ENCODE results near the gene MACF1.
"Not testable (repeated sequence)": the region's sequence is repeated elsewhere in the genome, so short reads cannot be mapped to it uniquely, and the experiment has no call there.

MACF1 gene

DNA sequence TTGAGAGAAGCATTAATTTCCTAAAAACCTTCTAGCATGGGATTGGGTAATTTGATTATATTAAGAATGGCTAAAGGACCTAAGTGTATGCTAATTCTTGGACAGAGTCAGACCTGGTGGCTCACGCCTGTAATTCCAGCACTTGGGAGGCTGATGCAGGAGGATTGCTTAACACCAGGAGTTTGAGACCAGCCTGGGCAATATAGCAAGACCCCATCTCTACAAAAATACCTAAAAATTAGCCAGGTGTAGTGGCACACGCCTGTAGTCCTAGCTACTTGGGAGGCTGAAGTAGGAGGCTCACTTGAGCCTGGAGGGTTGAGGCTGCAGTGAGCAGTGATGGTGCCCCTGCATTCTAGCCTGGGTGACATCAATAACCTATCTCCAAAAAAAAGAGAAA lies 241.1 kb downstream of the MACF1 start:
- no peak for FAIRE-seq
- TF ChIP-seq POLR2AphosphoS5 (IDR thresholded peaks at IDR 0.05; ENCODE audit: low read depth, low read length) (no peak), PAX5 (IDR thresholded peaks at IDR 0.05; ENCODE audit: insufficient read depth, low read length, severe bottlenecking) (no peak), POU2F2 (IDR thresholded peaks at IDR 0.05; ENCODE audit: low read depth, low read length) (no peak), POLR2A (IDR thresholded peaks at IDR 0.05; ENCODE audit: low read depth, low read length) (no peak), TAF1 (IDR thresholded peaks at IDR 0.05; ENCODE audit: low read depth, low read length) (no peak), SPI1 (IDR thresholded peaks at IDR 0.05; ENCODE audit: low read depth, low read length) (no peak)
- DNase-seq (ENCODE audit: insufficient read length, low spot score): no peak

DNA sequence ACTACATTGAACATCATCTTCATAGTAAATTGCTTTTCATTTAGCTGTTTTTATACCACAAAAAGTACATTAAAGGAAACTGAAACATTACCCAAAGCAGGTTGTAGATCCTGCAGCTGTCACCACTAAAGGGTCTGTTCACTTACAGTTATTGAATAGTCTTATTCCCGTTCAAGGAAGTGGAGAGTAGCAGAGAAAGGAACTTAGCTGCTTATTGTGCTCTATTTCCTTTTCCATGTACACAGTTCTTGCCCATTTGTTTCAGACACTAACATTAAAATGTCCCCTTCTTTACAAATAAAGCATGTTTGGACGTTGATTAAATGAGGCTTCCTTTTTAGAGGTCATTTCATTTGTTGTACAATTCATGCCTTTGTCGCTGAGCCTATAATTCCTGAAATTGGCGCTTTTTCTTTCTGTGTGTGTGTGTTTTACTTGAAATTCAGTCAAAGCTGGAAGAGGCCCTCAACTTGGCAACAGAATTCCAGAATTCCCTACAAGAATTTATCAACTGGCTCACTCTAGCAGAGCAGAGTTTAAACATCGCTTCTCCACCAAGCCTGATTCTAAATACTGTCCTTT lies 242.6 kb downstream of the MACF1 start:
- DNase-seq (ENCODE audit: insufficient read length, low spot score) (no peak), FAIRE-seq (no peak)
- TF ChIP-seq POLR2AphosphoS5 (IDR thresholded peaks at IDR 0.05; ENCODE audit: low read depth, low read length) (no peak), POU2F2 (IDR thresholded peaks at IDR 0.05; ENCODE audit: low read depth, low read length) (no peak), PAX5 (IDR thresholded peaks at IDR 0.05; ENCODE audit: insufficient read depth, low read length, severe bottlenecking) (no peak), POLR2A (IDR thresholded peaks at IDR 0.05; ENCODE audit: low read depth, low read length) (no peak), TAF1 (IDR thresholded peaks at IDR 0.05; ENCODE audit: low read depth, low read length) (no peak), SPI1 (IDR thresholded peaks at IDR 0.05; ENCODE audit: low read depth, low read length) (no peak)

DNA sequence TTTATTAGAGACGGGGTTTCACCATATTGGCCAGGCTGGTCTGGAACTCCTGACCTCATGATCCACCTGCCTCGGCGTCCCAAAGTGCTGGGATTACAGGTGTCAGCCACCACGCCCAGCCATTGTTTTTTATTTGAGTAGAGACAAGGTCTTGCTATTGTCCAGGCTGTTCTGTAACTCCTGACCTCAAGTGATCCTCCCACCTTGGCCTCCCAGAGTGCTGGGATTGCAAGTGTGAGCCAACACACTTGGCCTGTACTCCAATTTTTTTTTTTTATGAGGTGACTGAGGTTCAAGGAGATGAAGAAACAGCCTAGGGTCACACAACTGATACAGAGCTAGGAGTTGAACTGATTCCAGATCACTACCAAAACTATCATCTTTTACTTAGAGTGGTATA lies 245.5 kb downstream of the MACF1 start:
- not testable (repeated sequence) for DNase-seq (ENCODE audit: insufficient read length, low spot score); FAIRE-seq

DNA sequence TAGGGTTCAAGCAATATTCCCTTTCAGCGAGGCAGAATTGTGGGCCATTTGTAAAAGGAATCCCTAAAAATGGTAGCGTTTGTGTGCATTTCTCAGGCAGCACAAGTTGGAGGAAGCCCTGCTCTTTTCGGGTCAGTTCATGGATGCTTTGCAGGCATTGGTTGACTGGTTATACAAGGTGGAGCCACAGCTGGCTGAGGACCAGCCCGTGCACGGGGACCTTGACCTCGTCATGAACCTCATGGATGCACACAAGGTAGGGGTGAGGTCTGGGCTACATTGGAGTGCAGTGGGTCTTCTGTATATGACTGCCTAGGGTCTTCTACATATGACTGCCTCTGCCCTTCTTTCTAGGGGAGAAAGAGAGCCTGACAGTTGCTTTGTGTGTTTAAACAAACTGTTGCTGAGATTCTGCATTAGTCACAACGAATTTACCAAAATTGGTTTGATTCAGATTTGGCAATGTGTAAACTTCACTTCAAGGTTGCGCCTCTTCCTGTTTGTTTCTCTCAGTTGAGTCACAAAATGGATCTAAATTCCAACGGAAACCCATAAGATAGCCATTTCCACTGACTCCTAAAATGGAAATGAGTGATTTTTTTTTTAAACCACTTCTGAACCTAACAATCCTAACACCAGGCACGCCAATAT lies 246.6 kb downstream of the MACF1 start:
- no peak for TF ChIP-seq TAF1 (IDR thresholded peaks at IDR 0.05; ENCODE audit: low read depth, low read length)
- no peak for TF ChIP-seq POU2F2 (IDR thresholded peaks at IDR 0.05; ENCODE audit: low read depth, low read length)
- FAIRE-seq (no peak), DNase-seq (ENCODE audit: insufficient read length, low spot score) (no peak)

DNA sequence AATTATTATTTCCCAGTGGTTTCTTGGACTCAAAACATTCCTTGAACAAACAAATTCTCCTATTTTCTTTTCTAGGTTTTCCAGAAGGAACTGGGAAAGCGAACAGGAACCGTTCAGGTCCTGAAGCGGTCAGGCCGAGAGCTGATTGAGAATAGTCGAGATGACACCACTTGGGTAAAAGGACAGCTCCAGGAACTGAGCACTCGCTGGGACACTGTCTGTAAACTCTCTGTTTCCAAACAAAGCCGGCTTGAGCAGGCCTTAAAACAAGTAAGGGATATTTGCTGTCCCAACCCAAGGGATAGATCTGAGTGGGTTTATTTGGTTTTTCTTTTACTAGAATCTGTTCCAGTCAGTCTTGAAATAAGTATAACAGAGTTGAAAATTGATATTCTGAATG lies 247.6 kb downstream of the MACF1 start:
- DNase-seq (ENCODE audit: insufficient read length, low spot score) (no peak), FAIRE-seq (no peak)

DNA sequence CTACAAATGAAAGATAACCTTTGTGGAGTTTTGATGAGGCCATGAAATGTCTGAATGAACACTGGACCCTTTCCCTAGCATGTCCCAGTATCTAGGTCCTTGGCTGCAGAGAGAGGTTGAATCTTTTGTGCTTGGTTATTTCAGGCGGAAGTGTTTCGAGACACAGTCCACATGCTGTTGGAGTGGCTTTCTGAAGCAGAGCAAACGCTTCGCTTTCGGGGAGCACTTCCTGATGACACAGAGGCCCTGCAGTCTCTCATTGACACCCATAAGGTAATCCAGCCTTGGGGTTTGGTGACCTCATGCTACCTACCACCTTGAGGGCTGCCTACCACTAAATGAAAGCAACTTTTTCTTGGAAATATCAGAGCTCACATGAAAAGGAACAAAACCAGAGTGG lies 248.0 kb downstream of the MACF1 start:
- FAIRE-seq: no peak
- no peak for DNase-seq (ENCODE audit: insufficient read length, low spot score)
- TF ChIP-seq POU2F2 (IDR thresholded peaks at IDR 0.05; ENCODE audit: low read depth, low read length) (no peak), TAF1 (IDR thresholded peaks at IDR 0.05; ENCODE audit: low read depth, low read length) (no peak), SPI1 (IDR thresholded peaks at IDR 0.05; ENCODE audit: low read depth, low read length) (no peak), POLR2A (IDR thresholded peaks at IDR 0.05; ENCODE audit: low read depth, low read length) (no peak), POLR2AphosphoS5 (IDR thresholded peaks at IDR 0.05; ENCODE audit: low read depth, low read length) (no peak), PAX5 (IDR thresholded peaks at IDR 0.05; ENCODE audit: insufficient read depth, low read length, severe bottlenecking) (no peak)

More for the DNA sequence above, 247.6 kb downstream of the MACF1 start:
- TF ChIP-seq SPI1 (IDR thresholded peaks at IDR 0.05; ENCODE audit: low read depth, low read length) (no peak), POLR2AphosphoS5 (IDR thresholded peaks at IDR 0.05; ENCODE audit: low read depth, low read length) (no peak), POLR2A (IDR thresholded peaks at IDR 0.05; ENCODE audit: low read depth, low read length) (no peak), POU2F2 (IDR thresholded peaks at IDR 0.05; ENCODE audit: low read depth, low read length) (no peak), PAX5 (IDR thresholded peaks at IDR 0.05; ENCODE audit: insufficient read depth, low read length, severe bottlenecking) (no peak), TAF1 (IDR thresholded peaks at IDR 0.05; ENCODE audit: low read depth, low read length) (no peak)

DNA sequence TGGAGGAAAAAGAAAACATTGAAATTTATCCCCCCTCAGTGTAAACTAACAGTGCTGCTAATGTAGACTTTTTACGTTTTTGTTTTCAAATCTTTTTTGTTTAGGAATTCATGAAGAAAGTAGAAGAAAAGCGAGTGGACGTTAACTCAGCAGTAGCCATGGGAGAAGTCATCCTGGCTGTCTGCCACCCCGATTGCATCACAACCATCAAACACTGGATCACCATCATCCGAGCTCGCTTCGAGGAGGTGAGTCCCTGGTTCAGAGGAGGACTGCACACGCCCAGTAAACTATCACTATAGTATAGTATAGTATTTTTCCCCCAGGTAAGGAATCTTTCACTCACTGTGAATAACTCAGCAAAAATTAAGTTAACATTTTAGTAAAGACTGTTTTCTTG lies 249.1 kb downstream of the MACF1 start:
- no peak for TF ChIP-seq SPI1 (IDR thresholded peaks at IDR 0.05; ENCODE audit: low read depth, low read length)
- TF ChIP-seq POLR2AphosphoS5 (IDR thresholded peaks at IDR 0.05; ENCODE audit: low read depth, low read length): no peak
- TF ChIP-seq PAX5 (IDR thresholded peaks at IDR 0.05; ENCODE audit: insufficient read depth, low read length, severe bottlenecking): no peak
- TF ChIP-seq POU2F2 (IDR thresholded peaks at IDR 0.05; ENCODE audit: low read depth, low read length): no peak
- no peak for TF ChIP-seq POLR2A (IDR thresholded peaks at IDR 0.05; ENCODE audit: low read depth, low read length)
- no peak for TF ChIP-seq TAF1 (IDR thresholded peaks at IDR 0.05; ENCODE audit: low read depth, low read length)
- DNase-seq (ENCODE audit: insufficient read length, low spot score) (no peak), FAIRE-seq (no peak)

DNA sequence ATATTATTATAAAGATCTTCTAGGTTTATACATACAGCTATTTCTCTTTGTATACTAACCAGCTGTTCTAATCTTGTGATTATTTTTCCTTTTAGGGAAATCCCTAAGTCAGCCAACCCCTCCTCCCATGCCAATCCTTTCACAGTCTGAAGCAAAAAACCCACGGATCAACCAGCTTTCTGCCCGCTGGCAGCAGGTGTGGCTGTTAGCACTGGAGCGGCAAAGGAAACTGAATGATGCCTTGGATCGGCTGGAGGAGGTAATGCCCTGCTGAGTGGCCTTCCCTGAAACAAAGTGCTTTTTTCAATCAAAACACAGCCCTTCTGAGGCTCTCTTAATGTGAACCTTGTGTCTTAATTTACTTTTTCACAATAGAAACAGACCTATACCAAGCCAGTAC lies 254.5 kb downstream of the MACF1 start:
- FAIRE-seq: no peak
- DNase-seq (ENCODE audit: insufficient read length, low spot score): no peak
- TF ChIP-seq POLR2AphosphoS5 (IDR thresholded peaks at IDR 0.05; ENCODE audit: low read depth, low read length) (no peak), POLR2A (IDR thresholded peaks at IDR 0.05; ENCODE audit: low read depth, low read length) (no peak), PAX5 (IDR thresholded peaks at IDR 0.05; ENCODE audit: insufficient read depth, low read length, severe bottlenecking) (no peak), TAF1 (IDR thresholded peaks at IDR 0.05; ENCODE audit: low read depth, low read length) (no peak), POU2F2 (IDR thresholded peaks at IDR 0.05; ENCODE audit: low read depth, low read length) (no peak), SPI1 (IDR thresholded peaks at IDR 0.05; ENCODE audit: low read depth, low read length) (no peak)

DNA sequence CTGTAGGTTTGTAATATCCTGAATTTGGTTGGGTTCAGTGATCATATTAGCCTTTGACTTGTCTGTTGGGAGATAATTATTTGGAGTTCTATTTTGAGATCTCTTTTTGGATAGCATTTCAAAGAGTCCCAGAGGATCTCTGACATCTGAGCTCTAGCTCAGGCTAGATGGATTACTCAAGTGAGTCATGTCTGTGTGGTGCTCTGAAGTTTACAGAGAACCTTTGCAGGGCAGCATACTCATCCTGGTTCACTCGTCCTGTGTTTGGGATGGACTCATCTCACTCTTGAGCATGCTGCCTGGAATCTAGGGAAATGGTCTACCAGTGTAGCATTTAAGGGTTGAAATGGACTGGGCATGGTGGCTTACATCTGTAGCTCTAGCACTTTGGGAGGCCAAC lies 257.6 kb downstream of the MACF1 start:
- no peak for TF ChIP-seq POLR2A (IDR thresholded peaks at IDR 0.05; ENCODE audit: low read depth, low read length)
- TF ChIP-seq POLR2AphosphoS5 (IDR thresholded peaks at IDR 0.05; ENCODE audit: low read depth, low read length): no peak
- TF ChIP-seq PAX5 (IDR thresholded peaks at IDR 0.05; ENCODE audit: insufficient read depth, low read length, severe bottlenecking): no peak
- no peak for TF ChIP-seq SPI1 (IDR thresholded peaks at IDR 0.05; ENCODE audit: low read depth, low read length)
- no peak for TF ChIP-seq TAF1 (IDR thresholded peaks at IDR 0.05; ENCODE audit: low read depth, low read length)
- TF ChIP-seq POU2F2 (IDR thresholded peaks at IDR 0.05; ENCODE audit: low read depth, low read length): no peak
- DNase-seq (ENCODE audit: insufficient read length, low spot score) (no peak), FAIRE-seq (no peak)

DNA sequence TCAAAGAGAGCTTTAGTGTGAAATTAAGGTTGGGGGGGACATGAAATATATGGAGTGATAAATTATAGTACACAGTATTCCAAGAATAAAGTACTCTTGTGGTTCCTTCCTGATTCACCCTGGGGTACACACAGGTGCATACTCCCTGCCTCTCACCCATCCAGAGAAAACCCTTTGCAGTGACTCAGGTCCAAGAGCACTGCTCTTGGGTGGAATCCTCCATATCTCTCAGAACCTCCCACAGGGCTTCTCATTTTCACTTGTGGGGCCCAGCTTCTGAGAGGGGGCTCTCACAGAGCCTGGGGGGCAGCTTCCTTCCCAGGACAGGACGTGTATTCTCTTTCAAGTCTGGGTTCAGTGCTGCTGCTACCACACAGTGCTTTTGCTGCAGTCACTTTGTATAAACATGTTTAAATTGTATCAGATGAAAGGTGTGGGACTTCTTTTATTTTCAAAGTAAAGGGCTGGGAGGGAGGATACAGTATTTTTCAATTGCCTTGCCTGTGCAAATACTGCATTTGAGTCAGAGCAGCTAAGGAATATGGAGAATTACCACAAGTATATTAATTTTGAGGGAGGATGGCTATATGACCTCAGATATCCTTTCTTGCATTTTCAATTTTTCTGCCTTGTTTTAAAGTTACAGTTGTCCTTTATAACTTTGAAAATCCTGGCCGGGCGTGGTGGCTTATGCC lies 262.1 kb downstream of the MACF1 start:
- no peak for TF ChIP-seq PAX5 (IDR thresholded peaks at IDR 0.05; ENCODE audit: insufficient read depth, low read length, severe bottlenecking)
- no peak for TF ChIP-seq POU2F2 (IDR thresholded peaks at IDR 0.05; ENCODE audit: low read depth, low read length)
- TF ChIP-seq SPI1 (IDR thresholded peaks at IDR 0.05; ENCODE audit: low read depth, low read length): no peak
- no peak for TF ChIP-seq POLR2AphosphoS5 (IDR thresholded peaks at IDR 0.05; ENCODE audit: low read depth, low read length)
- TF ChIP-seq POLR2A (IDR thresholded peaks at IDR 0.05; ENCODE audit: low read depth, low read length): no peak
- no peak for TF ChIP-seq TAF1 (IDR thresholded peaks at IDR 0.05; ENCODE audit: low read depth, low read length)
- DNase-seq (ENCODE audit: insufficient read length, low spot score) (no peak), FAIRE-seq (no peak)

DNA sequence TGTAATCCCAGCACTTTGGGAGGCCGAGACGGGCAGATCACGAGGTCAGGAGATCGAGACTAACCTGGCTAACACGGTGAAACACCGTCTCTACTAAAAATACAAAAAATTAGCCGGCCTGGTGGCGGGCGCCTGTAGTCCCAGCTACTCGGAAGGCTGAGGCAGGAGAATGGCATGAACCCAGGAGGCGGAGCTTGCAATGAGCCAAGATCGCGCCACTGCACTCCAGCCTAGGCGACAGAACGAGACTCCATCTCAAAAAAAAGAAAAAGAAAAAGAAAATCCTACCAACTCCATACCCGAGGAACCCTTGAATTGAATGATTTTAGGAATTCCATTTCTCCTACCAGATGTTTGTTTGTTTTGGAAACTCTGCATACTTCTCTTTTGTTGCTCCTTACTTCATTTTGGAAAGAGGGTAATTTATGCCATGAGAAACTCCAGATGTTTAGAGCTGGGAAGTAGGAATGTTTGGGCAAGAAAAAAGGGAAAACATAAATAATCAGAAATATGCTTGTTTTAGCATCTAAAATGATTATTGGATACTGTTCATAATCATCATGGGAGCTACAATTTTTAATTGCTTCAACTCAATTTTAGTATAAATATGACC lies 262.7 kb downstream of the MACF1 start:
- FAIRE-seq; DNase-seq (ENCODE audit: insufficient read length, low spot score): not testable (repeated sequence)

Measured in GM12891 (cell line).